OCI-LY7 (cell line): ENCODE data around the gene KCTD19. TPM values are rescaled to one million over a fixed set of nuclear protein-coding genes. Genes with fewer than 3 reads are reported as not detected.

Source experiments
- BruUV-seq: library from RNA; stranded (reverse); fragments of 400-500 nt; replicated peaks from 2 replicates; lab custom pipeline; 2021; lab: Mats Ljungman, UMichigan
- CTCF ChIA-PET: fragments of 300-600 bp; sonication (Branson Sonifier 250); formaldehyde crosslinking; loops from one replicate; lab custom pipeline; 2022; ENCODE audit warnings: antibody characterized with exemption; ENCODE audit not compliant: unreplicated experiment; lab: Charles Lee
- POLR2A ChIA-PET: fragments of 300-600 bp; sonication (Branson Sonifier 250); formaldehyde crosslinking; loops from one replicate; lab custom pipeline; 2022; ENCODE audit warnings: antibody characterized with exemption; lab: Charles Lee
- DNase-seq: peaks from one replicate; pipeline ENCODE4 v3.0.0-alpha.2; 2015; ENCODE audit warnings: low spot score
- H2AFZ ChIP-seq: fragments of 200-600 bp; sonication (generic), shearing (Covaris generic); 2 replicates; pipeline ENCODE4 v1.6.1; 2014; ENCODE audit warnings: mild to moderate bottlenecking, antibody characterized with exemption, low read length, moderate library complexity
- H3K27ac ChIP-seq: fragments of 200-600 bp; sonication (generic); 2 replicates; pipeline ENCODE4 v1.5.1; 2014; ENCODE audit warnings: mixed run types, low read depth, mild to moderate bottlenecking, moderate library complexity, low read length, inconsistent platforms; ENCODE audit not compliant: poor library complexity, severe bottlenecking
- H3K36me3 ChIP-seq: fragments of 200-600 bp; sonication (generic); 2 replicates; pipeline ENCODE4 v1.6.1; 2014; ENCODE audit warnings: mild to moderate bottlenecking, antibody characterized with exemption, low read length, moderate library complexity, mixed read lengths; ENCODE audit not compliant: insufficient read depth
- H3K4me1 ChIP-seq: fragments of 200-600 bp; sonication (generic); 2 replicates; pipeline ENCODE4 v1.5.1; 2014; ENCODE audit warnings: mild to moderate bottlenecking, low read length; ENCODE audit not compliant: insufficient read depth, poor library complexity, severe bottlenecking
- H3K4me2 ChIP-seq: fragments of 200-600 bp; sonication (generic); 2 replicates; pipeline ENCODE4 v1.6.1; 2014; ENCODE audit warnings: mild to moderate bottlenecking, low read length
- H3K4me3 ChIP-seq: fragments of 200-600 bp; sonication (generic); 2 replicates; pipeline ENCODE4 v1.5.1; 2014; ENCODE audit warnings: mild to moderate bottlenecking, low read depth, low read length; ENCODE audit not compliant: poor library complexity, severe bottlenecking
- H3K79me2 ChIP-seq: fragments of 200-600 bp; sonication (generic); 2 replicates; pipeline ENCODE4 v1.6.1; 2016; ENCODE audit warnings: low read depth, mild to moderate bottlenecking, low read length, moderate library complexity, mixed read lengths; ENCODE audit not compliant: insufficient read depth
- H3K9me2 ChIP-seq: fragments of 200-600 bp; sonication (generic); 2 replicates; pipeline ENCODE4 v1.6.1; 2016; ENCODE audit warnings: mild to moderate bottlenecking, low read length, mixed read lengths; ENCODE audit not compliant: insufficient read depth
- H3K9me3 ChIP-seq: fragments of 200-600 bp; sonication (generic); 2 replicates; pipeline ENCODE4 v1.6.1; 2014; ENCODE audit warnings: mild to moderate bottlenecking, mixed run types, low read length, mixed read lengths
- H4K20me1 ChIP-seq: fragments of 200-600 bp; sonication (generic); 2 replicates; pipeline ENCODE4 v1.6.1; 2014; ENCODE audit warnings: mild to moderate bottlenecking, antibody characterized with exemption, low read length, moderate library complexity, mixed read lengths; ENCODE audit not compliant: insufficient read depth
- CTCF ChIP-seq: fragments of 200-600 bp; sonication (generic); conservative IDR thresholded peaks from 2 replicates; pipeline ENCODE4 v1.5.1; 2014; ENCODE audit warnings: mild to moderate bottlenecking, antibody characterized with exemption, low read length, moderate library complexity, mixed read lengths
- EZH2phosphoT487 ChIP-seq: fragments of 200-600 bp; sonication (generic); IDR thresholded peaks from 2 replicates; pipeline ENCODE4 v1.6.1; 2018; ENCODE audit warnings: low read depth, borderline replicate concordance, mild to moderate bottlenecking, mixed run types, antibody characterized with exemption, low read length, moderate library complexity, mixed read lengths
- intact Hi-C: fragments of 100-400 bp; cut with micrococcal nuclease; formaldehyde crosslinking; loops from one replicate; pipeline ENCODE4 v1.10.0; 2022; ENCODE audit not compliant: unreplicated experiment
- total RNA-seq, 2 experiments: library from RNA; depleted of rRNA in 1 of 2; stranded (reverse); fragments of >200 nt in 1 of 2; shearing (Covaris generic) in 1 of 2; gene quantifications; 2 replicates each; pipeline ENCODE4 v1.2.3, GENCODE V29; 2014 to 2022

The KCTD19 gene
- total RNA-seq, 2 experiments from 2014 or later, result 0.17 TPM; not detected in 1

DNA sequence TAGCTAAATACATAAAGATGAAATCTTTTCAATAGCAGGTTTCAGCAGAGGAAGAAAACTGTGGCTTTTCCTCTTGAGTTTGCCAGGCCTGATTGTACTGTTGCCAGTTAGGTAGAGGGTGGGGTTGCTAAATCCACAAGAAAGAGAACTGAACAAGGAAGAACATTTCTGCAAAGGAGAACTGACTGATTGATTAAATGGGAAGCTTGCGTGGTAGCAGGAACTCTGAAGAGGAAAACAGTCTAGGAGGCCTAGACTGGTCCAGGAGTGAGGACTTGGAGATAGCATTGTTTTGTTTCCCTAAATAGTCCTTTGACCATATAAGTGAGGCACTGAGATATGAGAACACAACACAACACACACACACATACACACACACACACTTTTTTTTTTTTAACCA lies 18.9 kb upstream of the KCTD19 start:
- H3K79me2 ChIP-seq, result no peaks in the 10 kb centered on the region
- no peak for DNase-seq
- H2AFZ ChIP-seq, result no peak overlapping the region
- H3K4me3 ChIP-seq, result no peak overlapping the region
- TF ChIP-seq CTCF (no peak), EZH2phosphoT487 (no peak)
- no peaks in the 10 kb centered on the region for H3K9me2 ChIP-seq
- no peaks in the 10 kb centered on the region for H3K4me1 ChIP-seq
- no peak overlapping the region for H3K4me2 ChIP-seq
- intact Hi-C loops, result loop anchor here (5.0 kb wide), 1 partner anchor 52 kb away; no protein-coding TSS in a partner anchor
- POLR2A ChIA-PET, result no interaction called here
- H3K27ac ChIP-seq, result no peak overlapping the region
- no peaks in the 10 kb centered on the region for H3K36me3 ChIP-seq
- H4K20me1 ChIP-seq, result no peaks in the 10 kb centered on the region
- H3K9me3 ChIP-seq, result no peaks in the 10 kb centered on the region
- no TSS peak for BruUV-seq
- CTCF ChIA-PET, result no interaction called here

- Histone ChIP-seq H3K4me2 (no peak overlapping the region), H2AFZ (no peak overlapping the region), H3K4me1 (no peaks in the 10 kb centered on the region), H3K4me3 (no peak overlapping the region), H3K9me3 (no peaks in the 10 kb centered on the region), H3K9me2 (no peaks in the 10 kb centered on the region), H4K20me1 (no peaks in the 10 kb centered on the region), H3K27ac (no peak overlapping the region), H3K36me3 (no peaks in the 10 kb centered on the region), H3K79me2 (no peaks in the 10 kb centered on the region)
- TF ChIP-seq CTCF, result no peak
- TF ChIP-seq EZH2phosphoT487, result no peak
- POLR2A ChIA-PET, result interaction anchor here (0.8 kb wide), 1 partner anchor 26 kb away, joined by 3 read pairs; no protein-coding TSS in a partner anchor
- no TSS peak for BruUV-seq
- no peak for DNase-seq
- intact Hi-C loops, result no loop called here
- CTCF ChIA-PET, result no interaction called here
Observed at GRCh38 chr16:67342616-67343015, 16.1 kb upstream of the KCTD19 start.

DNA sequence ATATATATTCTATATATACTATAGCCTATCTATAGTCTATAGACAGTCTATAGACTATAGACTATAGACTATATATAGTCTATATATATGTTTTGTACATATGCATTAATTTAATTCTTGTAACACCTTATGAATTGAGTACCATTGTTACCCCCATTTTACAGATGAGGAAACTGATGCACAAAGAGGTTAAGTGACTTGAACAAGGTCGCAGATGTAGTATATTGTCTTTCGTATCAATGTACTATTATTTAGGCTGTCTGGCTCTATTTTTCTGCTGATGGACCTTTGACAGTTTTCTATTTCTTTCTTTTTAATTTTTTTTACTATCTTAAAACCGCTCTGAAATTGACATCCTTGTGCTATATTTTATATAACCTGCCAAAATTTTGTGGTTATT lies 14.7 kb upstream of the KCTD19 start:
- no peak overlapping the region for H2AFZ ChIP-seq
- no peaks in the 10 kb centered on the region for H4K20me1 ChIP-seq
- H3K4me3 ChIP-seq, result no peak overlapping the region
- DNase-seq, result no peak
- ChIA-PET CTCF (no interaction called here), POLR2A (no interaction called here)
- H3K36me3 ChIP-seq, result no peaks in the 10 kb centered on the region
- no TSS peak for BruUV-seq
- H3K4me2 ChIP-seq, result no peak overlapping the region
- no peaks in the 10 kb centered on the region for H3K9me3 ChIP-seq
- H3K79me2 ChIP-seq, result no peaks in the 10 kb centered on the region
- no peak overlapping the region for H3K27ac ChIP-seq
- TF ChIP-seq CTCF, result no peak
- no peak for TF ChIP-seq EZH2phosphoT487
- H3K9me2 ChIP-seq, result no peaks in the 10 kb centered on the region
- intact Hi-C loops, result no loop called here
- no peaks in the 10 kb centered on the region for H3K4me1 ChIP-seq
